GM12878 (cell line): ENCODE data around the gene CELSR3. TPM values are rescaled to one million over a fixed set of nuclear protein-coding genes. Genes with fewer than 3 reads are reported as not detected.

Source experiments
- ATAC-seq: fragments of 200-7000 bp; cut with Tn5 transposase; 3 replicates; pipeline ENCODE4 v1.9.1; 2020; ENCODE audit warnings: mild to moderate bottlenecking, moderate library complexity
- BruUV-seq: library from RNA; stranded (reverse); fragments of 400-500 nt; replicated peaks from 2 replicates; lab custom pipeline; 2021; lab: Mats Ljungman, UMichigan
- CTCF ChIA-PET: fragments of 300-600 bp; sonication (Branson Sonifier 250); formaldehyde crosslinking; extraction: SDS; loops from one replicate; lab custom pipeline; 2021; ENCODE audit warnings: inconsistent platforms; lab: Yijun Ruan, JAX
- POLR2A ChIA-PET: fragments of 350-600 bp; formaldehyde crosslinking; extraction: SDS; loops from one replicate; lab custom pipeline; 2021; ENCODE audit warnings: inconsistent platforms; lab: Charles Lee
- RAD21 ChIA-PET: fragments of 300-600 bp; sonication (Branson Sonifier 250); formaldehyde crosslinking; loops from one replicate; lab custom pipeline; 2023; ENCODE audit warnings: antibody characterized with exemption; ENCODE audit not compliant: unreplicated experiment; lab: Charles Lee
- SMC1A ChIA-PET: fragments of 300-600 bp; sonication (Branson Sonifier 250); formaldehyde crosslinking; loops from one replicate; lab custom pipeline; 2023; ENCODE audit not compliant: unreplicated experiment, uncharacterized antibody; lab: Charles Lee
- DNase-seq: peaks from one replicate; pipeline ENCODE4 v3.0.0-alpha.2; 2011; ENCODE audit warnings: low read depth, low spot score
- FAIRE-seq: peaks from 3 replicates; lab custom pipeline; 2011; peaks lifted over from hg19 to GRCh38; lab: Jason Lieb, UNC
- H2AFZ ChIP-seq: 2 replicates; pipeline ENCODE4 v1.6.0; 2011; ENCODE audit warnings: low read depth, low read length, control low read depth; ENCODE audit not compliant: control insufficient read depth
- H3K27ac ChIP-seq: 2 replicates; pipeline ENCODE4 v1.5.1; 2011; ENCODE audit warnings: control low read depth; ENCODE audit not compliant: control insufficient read depth, insufficient read depth
- H3K27me3 ChIP-seq, 2 experiments: replicated peaks in 1 of 2; 2 replicates each; pipeline versions ENCODE4 v1.6.0 to v1.6.1; 2011; ENCODE audit warnings: low read length in 1 of 2; ENCODE audit not compliant: control insufficient read depth in 2 of 2, insufficient read depth in 2 of 2
- H3K36me3 ChIP-seq, 2 experiments: 2 replicates each; pipeline ENCODE4 v1.5.1; 2011; ENCODE audit warnings: low read length in 1 of 2; ENCODE audit not compliant: control insufficient read depth in 2 of 2, insufficient read depth in 2 of 2
- H3K4me1 ChIP-seq: 2 replicates; pipeline ENCODE4 v1.6.1; 2011; ENCODE audit warnings: mild to moderate bottlenecking, low read length, moderate library complexity, mixed read lengths; ENCODE audit not compliant: control insufficient read depth, insufficient read depth
- H3K4me2 ChIP-seq: 2 replicates; pipeline ENCODE4 v1.6.0; 2011; ENCODE audit warnings: control low read depth; ENCODE audit not compliant: control insufficient read depth, insufficient read depth
- H3K4me3 ChIP-seq: fragments of 200-600 bp; sonication (generic); 2 replicates; pipeline ENCODE4 v1.5.1; 2016
- H3K79me2 ChIP-seq: 2 replicates; pipeline ENCODE4 v1.6.0; 2011; ENCODE audit warnings: low read length; ENCODE audit not compliant: control insufficient read depth, insufficient read depth
- H3K9ac ChIP-seq: 2 replicates; pipeline ENCODE4 v1.8.0; 2011; ENCODE audit warnings: low read length, control low read depth, mixed read lengths; ENCODE audit not compliant: control insufficient read depth, insufficient read depth
- H3K9me3 ChIP-seq: replicated peaks from 3 replicates; pipeline ENCODE4 v1.5.1; 2011; ENCODE audit warnings: mild to moderate bottlenecking, low read length; ENCODE audit not compliant: control insufficient read depth, insufficient read depth
- H4K20me1 ChIP-seq: 2 replicates; pipeline ENCODE4 v1.6.0; 2011; ENCODE audit not compliant: control insufficient read depth, insufficient read depth
- BACH1 ChIP-seq: fragments of 450-650 bp; IDR thresholded peaks from 2 replicates; pipeline ENCODE4 v1.6.1; 2017; ENCODE audit warnings: mild to moderate bottlenecking, borderline replicate concordance
- ESRRA ChIP-seq: IDR thresholded peaks from 2 replicates; pipeline ENCODE4 v1.6.1; 2012; ENCODE audit warnings: mild to moderate bottlenecking, low read length, improper control_type of control experiment
- KAT2A ChIP-seq: conservative IDR thresholded peaks from 2 replicates; pipeline ENCODE4 v1.6.1; 2011; ENCODE audit warnings: low read depth, low read length; ENCODE audit not compliant: control insufficient read depth
- NFYB ChIP-seq: IDR thresholded peaks from 2 replicates; pipeline ENCODE4 v1.6.1; 2011; ENCODE audit warnings: low read depth, mild to moderate bottlenecking, low read length, improper control_type of control experiment, moderate library complexity; ENCODE audit not compliant: insufficient read depth
- TCF12 ChIP-seq: IDR thresholded peaks from 2 replicates; pipeline ENCODE4 v1.6.1; 2011; ENCODE audit warnings: low read depth, mild to moderate bottlenecking, low read length
- WGBS: methylation state at CpG from one replicate; pipeline ENCODE4 v1.1.6; 2016; ENCODE audit warnings: low lambda C conversion rate; ENCODE audit not compliant: insufficient replicate concordance, insufficient coverage; ENCODE audit errors: missing lambda C conversion rate; 5-methylcytosine and 5-hydroxymethylcytosine counted together
- in situ Hi-C: fragments of 300-500 bp; cut with MboI; formaldehyde crosslinking; loops from 9 replicates; pipeline ENCODE4 v1.14.3; 2018; ENCODE audit warnings: mixed read lengths
- intact Hi-C: fragments of 100-400 bp; cut with micrococcal nuclease; formaldehyde crosslinking; loops from one replicate; pipeline ENCODE4 v1.14.2; 2022; ENCODE audit not compliant: unreplicated experiment
- polyA plus RNA-seq, 11 experiments: library from polyadenylated mRNA; depleted of rRNA in 4 of 11; unstranded in 6 of 11; stranded (reverse) in 5 of 11; fragments of >200 nt; fragmentation: Nextera tagmentation in 4 of 11; fragmentation: Illumina TruSeq in 1 of 11; extraction: Ambion mirVana in 4 of 11; extraction: Trizol in 1 of 11; gene quantifications; 1 replicate in 1 of 11; 2 replicates in 10 of 11; pipeline versions ENCODE4 v1.2.1 to v1.2.3, GENCODE V29; 2011 to 2016; ENCODE audit warnings: inconsistent platforms in 2 of 11, missing spikeins in 2 of 11, low read depth in 1 of 11
- total RNA-seq, 4 experiments: library from RNA; depleted of rRNA in 3 of 4; stranded (reverse); fragments of >200 nt in 3 of 4; fragmentation: Illumina TruSeq in 1 of 4; extraction: Trizol in 1 of 4; gene quantifications; 2 replicates each; pipeline versions ENCODE4 v1.2.1 to v1.2.3, GENCODE V29; 2013 to 2021

CELSR3 gene
- total and polyA plus RNA-seq, 10 of the 15 experiments (the other 5 are each of a cell fraction or from before 2014, with no cell fraction given) = 0.08 to 1.6 (median 0.57) TPM

DNA sequence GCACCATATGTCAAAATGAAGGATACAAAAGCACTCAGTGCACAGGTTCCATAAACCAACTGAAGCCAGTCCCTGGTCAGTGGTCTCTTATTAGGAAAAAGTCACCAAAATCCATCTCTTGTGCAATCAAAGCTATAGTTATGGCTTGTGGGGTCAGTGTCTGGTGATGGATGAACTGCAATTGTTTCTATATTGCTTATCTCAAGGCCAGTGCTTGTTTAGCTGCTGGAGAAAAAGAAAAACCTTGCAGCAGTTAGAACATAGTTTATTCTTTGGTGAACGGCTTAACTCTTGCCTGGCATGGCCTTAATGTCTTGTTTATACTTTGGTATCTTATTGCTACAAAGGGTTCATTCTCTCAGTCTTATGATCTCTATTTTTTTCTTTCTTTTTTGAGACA, 50.4 kb downstream of the CELSR3 start:
- Histone ChIP-seq H3K4me1 (peaks cover 9% of the 10 kb centered on the region), H3K36me3 (no peaks in the 10 kb centered on the region; a peak in 2 of 4 replicates), H3K9me3 (peaks cover 4% of the 10 kb centered on the region; the same call in 2 of the 3 replicates), H3K4me2 (no peak overlapping the region), H3K27me3 (no peaks in the 10 kb centered on the region), H4K20me1 (no peaks in the 10 kb centered on the region), H3K27ac (no peak overlapping the region), H2AFZ (no peak overlapping the region), H3K4me3 (no peak overlapping the region), H3K9ac (no peak overlapping the region), H3K79me2 (peaks cover 18% of the 10 kb centered on the region)
- DNase-seq = no peak
- ChIA-PET SMC1A (interaction anchor here (1.7 kb wide), 1 partner anchor 23 kb away, joined by 4 read pairs; the partner anchor contains the start of gene SLC26A6), RAD21 (no interaction called here), CTCF (interaction anchor here (0.6 to 1.8 kb wide), 4 partner anchors 16 to 176 kb away, joined by 3 to 7 read pairs (median 4); partner anchors contain the start of gene SLC26A6), POLR2A (interaction anchor here (0.6 to 0.7 kb wide), 2 partner anchors 30 to 673 kb away, joined by 3 to 4 read pairs; no protein-coding TSS in a partner anchor)
- in situ Hi-C loops (no loop called here), intact Hi-C loops (no loop called here)
- WGBS = 0% methylated on average over 1 of the region's 1 CpG
- no peak for FAIRE-seq
- no TSS peak for BruUV-seq
- TF ChIP-seq NFYB = no peak
- TF ChIP-seq KAT2A = no peak
- TF ChIP-seq BACH1 = no peak
- TF ChIP-seq TCF12 = no peak
- no peak for TF ChIP-seq ESRRA
- no peak for ATAC-seq
